Mesothelial cell of epicardium (in vitro differentiated cells): Measurements from ENCODE around the gene THADA. TPM values are rescaled to one million over a fixed set of nuclear protein-coding genes. Genes with fewer than 3 reads are reported as not detected.
"Not testable (repeated sequence)": the region's sequence is repeated elsewhere in the genome, so short reads cannot be mapped to it uniquely, and the experiment has no call there.

ENCODE experiments used
- DNase-seq, 2 experiments: peaks; one replicate each; pipeline ENCODE4 v3.0.0; 2021; ENCODE audit warnings: low spot score in 2 of 2; ENCODE audit not compliant: unreplicated experiment in 2 of 2
- H3K27ac Mint-ChIP-seq: 2 replicates; pipeline ENCODE4 v1.8.0; 2021; ENCODE audit warnings: mixed read lengths
- H3K27me3 Mint-ChIP-seq: 2 replicates; pipeline ENCODE4 v1.8.0; 2021; ENCODE audit warnings: low read depth, mixed read lengths
- H3K36me3 Mint-ChIP-seq: 2 replicates; pipeline ENCODE4 v1.8.0; 2021; ENCODE audit warnings: mixed read lengths
- H3K4me1 Mint-ChIP-seq: 2 replicates; pipeline ENCODE4 v1.8.0; 2021; ENCODE audit warnings: mixed read lengths
- H3K4me3 Mint-ChIP-seq: 2 replicates; pipeline ENCODE4 v1.8.0; 2021; ENCODE audit warnings: mild to moderate bottlenecking, moderate library complexity, mixed read lengths
- H3K9me3 Mint-ChIP-seq: 2 replicates; pipeline ENCODE4 v1.8.0; 2021; ENCODE audit warnings: mixed read lengths
- total RNA-seq: library from RNA; stranded (reverse); gene quantifications from 3 replicates; pipeline ENCODE4 v1.2.1, GENCODE V29; 2021
- TF ChIP-seq, protein P1 (sequence below): fragments of 200-600 bp; sonication (generic); IDR thresholded peaks from one replicate; pipeline ENCODE4 v1.5.0; 2021; ENCODE audit warnings: antibody characterized with exemption; ENCODE audit not compliant: unreplicated experiment

The THADA gene
- total RNA-seq, 1 donor from 2014 or later, result 33.6 TPM

DNA sequence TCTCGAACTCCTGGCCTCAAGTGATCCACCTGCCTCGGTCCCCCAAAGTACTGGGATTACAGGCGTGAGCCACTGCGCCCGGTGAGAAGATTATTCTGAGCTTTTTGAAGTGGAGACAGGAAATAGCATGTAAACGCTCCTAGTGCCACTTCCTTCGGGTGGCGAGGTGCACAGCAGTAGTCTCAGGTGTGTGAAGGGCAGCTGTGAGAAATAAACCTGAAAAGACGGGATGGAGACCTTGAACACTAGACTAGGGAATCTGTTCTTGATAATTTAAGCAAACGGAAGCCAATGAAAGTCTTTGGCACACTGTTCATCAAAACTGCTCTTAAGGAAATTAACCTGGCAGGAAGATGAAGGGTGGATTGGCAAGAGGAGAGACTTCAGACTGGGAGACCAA, 40.8 kb upstream of the THADA start:
- Mint-ChIP-seq H3K27me3 (peaks cover 33% of the 10 kb centered on the region), H3K4me3 (peak overlapping the region; percentile 73), H3K9me3 (peaks cover 3% of the 10 kb centered on the region), H3K36me3 (peaks cover 3% of the 10 kb centered on the region), H3K4me1 (peaks cover 41% of the 10 kb centered on the region), H3K27ac (no peak overlapping the region)
- TF ChIP-seq, protein P1, sequence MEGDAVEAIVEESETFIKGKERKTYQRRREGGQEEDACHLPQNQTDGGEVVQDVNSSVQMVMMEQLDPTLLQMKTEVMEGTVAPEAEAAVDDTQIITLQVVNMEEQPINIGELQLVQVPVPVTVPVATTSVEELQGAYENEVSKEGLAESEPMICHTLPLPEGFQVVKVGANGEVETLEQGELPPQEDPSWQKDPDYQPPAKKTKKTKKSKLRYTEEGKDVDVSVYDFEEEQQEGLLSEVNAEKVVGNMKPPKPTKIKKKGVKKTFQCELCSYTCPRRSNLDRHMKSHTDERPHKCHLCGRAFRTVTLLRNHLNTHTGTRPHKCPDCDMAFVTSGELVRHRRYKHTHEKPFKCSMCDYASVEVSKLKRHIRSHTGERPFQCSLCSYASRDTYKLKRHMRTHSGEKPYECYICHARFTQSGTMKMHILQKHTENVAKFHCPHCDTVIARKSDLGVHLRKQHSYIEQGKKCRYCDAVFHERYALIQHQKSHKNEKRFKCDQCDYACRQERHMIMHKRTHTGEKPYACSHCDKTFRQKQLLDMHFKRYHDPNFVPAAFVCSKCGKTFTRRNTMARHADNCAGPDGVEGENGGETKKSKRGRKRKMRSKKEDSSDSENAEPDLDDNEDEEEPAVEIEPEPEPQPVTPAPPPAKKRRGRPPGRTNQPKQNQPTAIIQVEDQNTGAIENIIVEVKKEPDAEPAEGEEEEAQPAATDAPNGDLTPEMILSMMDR, result no peak
- no peak for DNase-seq

DNA sequence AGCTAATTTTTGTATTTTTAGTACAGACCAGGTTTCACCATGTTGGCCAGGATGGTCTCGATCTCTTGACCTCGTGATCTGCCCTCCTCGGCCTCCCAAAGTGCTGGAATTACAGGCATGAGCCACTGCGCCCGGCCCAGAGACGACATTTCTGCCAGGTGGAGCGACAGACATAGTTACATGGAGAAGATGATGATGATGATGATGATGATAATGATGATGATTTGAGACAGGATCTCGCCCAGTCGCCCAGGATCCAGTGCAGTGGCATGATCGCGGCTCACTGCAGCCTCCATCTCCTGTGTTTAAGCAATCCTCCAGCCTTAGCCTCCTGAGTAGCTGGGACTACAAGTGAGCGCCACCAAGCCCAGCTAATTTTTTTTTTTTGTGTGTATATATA, 40.3 kb upstream of the THADA start:
- H3K9me3 Mint-ChIP-seq, DNase-seq, H3K36me3 Mint-ChIP-seq, H3K27ac Mint-ChIP-seq: not testable (repeated sequence)
- Mint-ChIP-seq H3K4me1 (peaks cover 41% of the 10 kb centered on the region), H3K27me3 (peaks cover 36% of the 10 kb centered on the region), H3K4me3 (peak overlapping the region; percentile 41)

DNA sequence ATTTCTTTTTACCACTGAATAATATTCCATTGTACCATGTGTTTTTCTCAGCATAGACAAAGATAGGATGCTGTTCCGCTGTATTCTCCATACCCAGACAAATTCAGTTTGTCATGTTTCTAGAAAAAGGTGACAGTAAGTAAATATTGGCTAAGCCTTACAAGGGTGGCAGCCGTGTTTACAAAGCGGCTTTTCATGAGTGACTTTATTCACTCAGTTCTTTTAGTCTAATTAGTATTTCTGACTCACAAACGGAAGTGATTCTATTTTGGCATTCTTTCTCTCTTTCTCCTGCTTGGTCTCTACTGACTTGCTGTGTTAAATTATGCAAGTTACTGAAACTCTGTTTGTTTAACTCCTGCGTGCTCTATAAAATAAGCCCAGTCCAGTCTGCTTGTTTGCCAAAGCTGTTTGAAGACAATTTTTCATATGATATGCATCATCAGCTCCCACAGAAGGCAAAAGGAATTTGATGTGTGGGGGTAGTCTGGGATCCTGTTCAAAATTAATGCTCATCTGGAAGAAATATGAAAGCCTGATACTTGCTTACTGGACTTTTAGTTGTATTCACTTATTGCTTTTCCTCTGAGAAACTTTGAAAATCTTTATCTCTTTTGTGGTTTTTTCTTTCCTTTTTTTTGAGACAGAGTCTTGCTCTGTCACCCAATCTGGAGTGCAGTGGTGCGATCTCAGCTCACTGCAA, 38.9 kb upstream of the THADA start:
- peak overlapping the region; percentile 36 for H3K4me3 Mint-ChIP-seq
- H3K27ac Mint-ChIP-seq, result peak overlapping the region; percentile 92
- H3K4me1 Mint-ChIP-seq, result peaks cover 41% of the 10 kb centered on the region
- peaks cover 3% of the 10 kb centered on the region for H3K36me3 Mint-ChIP-seq
- peaks cover 3% of the 10 kb centered on the region for H3K9me3 Mint-ChIP-seq
- TF ChIP-seq, protein P1, result no peak
- H3K27me3 Mint-ChIP-seq, result peaks cover 40% of the 10 kb centered on the region
- no peak for DNase-seq

DNA sequence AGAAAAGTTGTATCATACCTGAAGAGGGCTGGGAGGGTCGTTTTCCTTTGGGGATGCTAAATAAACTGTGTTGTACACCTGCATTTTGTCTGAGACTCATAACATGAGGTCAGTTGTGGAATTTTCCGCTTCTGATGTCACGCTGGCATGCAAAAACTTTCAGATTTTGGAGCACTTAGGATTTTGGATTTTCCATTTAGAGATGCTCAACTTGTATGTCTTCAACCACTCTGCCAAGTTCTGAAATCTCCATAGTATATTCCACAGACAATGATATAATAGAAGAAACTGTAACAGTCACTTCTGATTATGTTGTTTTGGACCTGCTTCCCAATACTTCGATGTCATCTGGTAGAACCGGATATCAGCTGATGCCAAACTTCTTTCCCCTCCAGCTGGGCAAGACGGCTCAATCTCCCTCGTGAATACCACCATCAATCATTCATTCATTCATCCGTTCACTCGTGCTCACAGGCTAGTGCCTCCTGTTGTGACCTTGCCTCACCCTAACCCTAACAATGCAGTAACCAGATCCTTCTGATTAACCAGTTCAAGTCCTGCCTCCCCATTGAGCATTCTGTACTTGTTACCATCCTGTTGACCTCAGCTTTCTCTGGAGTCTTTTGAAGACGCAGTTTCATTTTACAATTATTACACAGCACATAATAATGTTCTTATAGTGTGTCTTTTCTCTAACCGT, 35.9 kb upstream of the THADA start:
- H3K27ac Mint-ChIP-seq, result no peak overlapping the region
- TF ChIP-seq, protein P1, result no peak
- no peak for DNase-seq
- H3K4me1 Mint-ChIP-seq, result peaks cover 33% of the 10 kb centered on the region
- H3K36me3 Mint-ChIP-seq, result no peaks in the 10 kb centered on the region
- no peak overlapping the region for H3K4me3 Mint-ChIP-seq
- no peaks in the 10 kb centered on the region for H3K9me3 Mint-ChIP-seq
- peaks cover 34% of the 10 kb centered on the region for H3K27me3 Mint-ChIP-seq

DNA sequence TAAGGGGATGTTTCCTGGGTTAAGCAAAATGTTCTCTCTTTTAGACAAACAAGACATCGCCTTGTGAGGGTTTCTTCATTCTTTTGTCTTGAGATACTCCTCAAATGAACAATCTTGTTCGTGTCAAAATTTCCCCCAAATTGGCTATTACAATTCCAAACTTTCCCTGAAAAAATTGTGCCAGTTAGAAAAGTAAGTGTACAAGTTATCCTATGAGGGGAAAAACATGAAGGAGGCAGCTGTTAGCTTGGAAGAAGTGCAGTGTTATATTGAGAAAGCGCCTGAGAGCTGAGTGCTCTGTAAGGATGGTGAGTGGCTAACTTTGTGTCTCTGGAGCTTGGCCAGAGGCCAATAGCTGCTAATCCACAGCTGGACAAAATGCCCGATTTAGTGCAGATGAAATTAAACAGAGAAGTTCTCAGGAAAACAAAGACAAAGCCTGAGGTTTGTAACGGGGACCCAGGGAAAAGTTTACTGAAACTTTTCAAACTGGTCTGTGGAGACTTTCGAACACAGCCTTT, 27.2 kb upstream of the THADA start:
- H3K27ac Mint-ChIP-seq, result peak overlapping the region; percentile 10
- no peaks in the 10 kb centered on the region for H3K36me3 Mint-ChIP-seq
- peaks cover 5% of the 10 kb centered on the region for H3K4me1 Mint-ChIP-seq
- H3K9me3 Mint-ChIP-seq, result no peaks in the 10 kb centered on the region
- H3K4me3 Mint-ChIP-seq, result no peak overlapping the region
- peaks cover 13% of the 10 kb centered on the region for H3K27me3 Mint-ChIP-seq
- no peak for DNase-seq
- TF ChIP-seq, protein P1, result no peak

DNA sequence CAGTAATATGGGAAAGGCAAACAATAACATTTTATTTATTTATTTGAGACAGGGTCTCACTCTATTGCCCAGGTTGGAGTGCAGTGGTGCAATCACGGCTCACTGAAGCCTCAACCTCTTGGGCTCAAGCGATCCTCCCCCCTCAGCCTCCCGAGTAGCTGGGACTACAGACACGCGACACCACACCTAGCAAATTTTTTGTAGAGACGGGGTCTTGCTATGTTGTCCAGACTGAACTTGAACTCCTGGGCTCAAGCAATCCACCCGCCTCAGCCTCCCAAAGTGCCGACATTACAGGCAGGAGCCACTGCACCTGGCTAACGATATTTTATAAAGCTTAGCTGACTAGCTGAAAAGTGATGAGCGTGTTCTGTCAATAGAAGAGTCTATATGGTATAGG, 23.7 kb upstream of the THADA start:
- Mint-ChIP-seq H3K4me1 (peaks cover 5% of the 10 kb centered on the region), H3K9me3 (peaks cover 3% of the 10 kb centered on the region), H3K36me3 (no peaks in the 10 kb centered on the region), H3K4me3 (no peak overlapping the region), H3K27me3 (peaks cover 15% of the 10 kb centered on the region), H3K27ac (no peak overlapping the region)
- DNase-seq, result no peak
- TF ChIP-seq, protein P1, result no peak
